BJ (cell line): ENCODE data around the gene HSPA9. TPM values are rescaled to one million over a fixed set of nuclear protein-coding genes. Genes with fewer than 3 reads are reported as not detected.

Experiments used
- CTCF ChIA-PET: fragments of 350-600 bp; formaldehyde crosslinking; extraction: SDS; loops from one replicate; lab custom pipeline; 2021; ENCODE audit warnings: antibody characterized with exemption, inconsistent platforms; lab: Yijun Ruan, JAX
- POLR2A ChIA-PET: fragments of 300-600 bp; sonication (Branson Sonifier 250); formaldehyde crosslinking; extraction: SDS; loops from one replicate; lab custom pipeline; 2021; ENCODE audit warnings: antibody characterized with exemption; lab: Charles Lee
- DNase-seq: peaks from one replicate; pipeline ENCODE4 v3.0.0-alpha.2; 2011; ENCODE audit warnings: low read depth
- H3K27me3 ChIP-seq: 2 replicates; pipeline ENCODE4 v1.6.0; 2011; ENCODE audit warnings: low read length; ENCODE audit not compliant: control insufficient read depth, insufficient read depth
- H3K36me3 ChIP-seq: 2 replicates; pipeline ENCODE4 v1.5.1; 2011; ENCODE audit warnings: low read length; ENCODE audit not compliant: control insufficient read depth, insufficient read depth
- H3K4me3 ChIP-seq: 2 replicates; pipeline ENCODE4 v1.5.1; 2011; ENCODE audit warnings: low read depth, mild to moderate bottlenecking, control low read depth, low read length
- CTCF ChIP-seq: IDR thresholded peaks from 2 replicates; pipeline ENCODE4 v1.5.1; 2011; ENCODE audit warnings: low read depth, mild to moderate bottlenecking, control low read depth, inconsistent platforms, low read length, moderate library complexity; ENCODE audit not compliant: insufficient read depth
- polyA plus RNA-seq: library from polyadenylated mRNA; depleted of rRNA; stranded (reverse); fragments of >200 nt; gene quantifications from 2 replicates; pipeline ENCODE4 v1.2.3, GENCODE V29; 2011; rRNA removed
- small RNA-seq: library from RNA; depleted of rRNA; stranded (forward); fragments of <200 nt; gene quantifications from one replicate; pipeline ENCODE3, GENCODE V24; 2012; ENCODE audit warnings: low replicate concordance, low read depth; ENCODE audit not compliant: insufficient read length

The HSPA9 gene
- polyA plus RNA-seq, 1 experiment: 245 TPM

GRCh38 chr5:138506370-138507306 lies 68.6 kb downstream of the HSPA9 start:
- H3K4me3 ChIP-seq: no peak overlapping the region
- CTCF ChIA-PET: interaction anchor here (1.3 kb wide), 1 partner anchor 56 kb away, joined by 9 read pairs; no protein-coding TSS in a partner anchor
- peaks cover 8% of the 10 kb centered on the region for H3K36me3 ChIP-seq
- H3K27me3 ChIP-seq: no peaks in the 10 kb centered on the region
- no peak for TF ChIP-seq CTCF
- POLR2A ChIA-PET: no interaction called here
- DNase-seq: no peak

GRCh38 chr5:138504799-138505198 lies 70.4 kb downstream of the HSPA9 start:
- H3K36me3 ChIP-seq: peaks cover 5% of the 10 kb centered on the region
- ChIA-PET CTCF (interaction anchor here (1.0 to 7.1 kb wide), 13 partner anchors 9 to 272 kb away, joined by 3 to 123 read pairs (median 5); partner anchors contain the start of gene EGR1), POLR2A (no interaction called here)
- no peak for TF ChIP-seq CTCF
- no peak overlapping the region for H3K4me3 ChIP-seq
- no peak for DNase-seq
- no peaks in the 10 kb centered on the region for H3K27me3 ChIP-seq

Small RNAs within 50 kb of the gene (small RNA-seq; reads per million reads assigned to genes)
- gene RF00154 (1.7 reads per million), gene RF01210 (not detected), gene SNORD63 (1,408 reads per million, percentile 97 among the genes with 10 or more reads in this experiment)

Other genes starting within 250 kb of the HSPA9 start
- gene CDC25C, start 243.6 kb downstream of the HSPA9 start, polyA plus RNA-seq: 7.8 and 8.7 TPM in 2 replicates
- 30.1 and 31.3 TPM in 2 replicates for gene FAM53C, start 237.1 kb downstream of the HSPA9 start, polyA plus RNA-seq
- gene KDM3B, start 222.7 kb downstream of the HSPA9 start, polyA plus RNA-seq: 20.4 and 21.2 TPM in 2 replicates
- 12.0 and 14.0 TPM in 2 replicates for gene REEP2, start 136.3 kb downstream of the HSPA9 start, polyA plus RNA-seq
- 4.7 and 5.4 TPM in 2 replicates for gene EGR1, start 109.9 kb downstream of the HSPA9 start, polyA plus RNA-seq
- gene ETF1, start 32.2 kb downstream of the HSPA9 start, polyA plus RNA-seq: 52.4 and 86.4 TPM in 2 replicates
- 122 and 169 TPM in 2 replicates for gene CTNNA1, start 178.0 kb upstream of the HSPA9 start, polyA plus RNA-seq